Liver (tissue), 9 donors: ENCODE data around the gene CYP2W1. TPM values are rescaled to one million over a fixed set of nuclear protein-coding genes. Genes with fewer than 3 reads are reported as not detected.

ENCODE experiments used
- DNase-seq: peaks from one replicate; pipeline ENCODE4 v3.0.0-alpha.2; 2017; ENCODE audit warnings: low spot score
- H3K27ac ChIP-seq, 2 donors: one replicate each; pipeline ENCODE4 v1.7.0; 2013; ENCODE audit warnings: inconsistent platforms in 2 of 2, low read length in 2 of 2, control low read depth in 1 of 2, low read depth in 1 of 2, mild to moderate bottlenecking in 1 of 2
- H3K27me3 ChIP-seq, 4 donors: one replicate each; pipeline versions ENCODE4 v1.6.1 to v1.7.0; 2013; ENCODE audit warnings: low read length in 3 of 4, inconsistent platforms in 1 of 4, mild to moderate bottlenecking in 1 of 4, moderate library complexity in 1 of 4; ENCODE audit not compliant: control insufficient read depth in 4 of 4, insufficient read depth in 4 of 4
- H3K36me3 ChIP-seq, 4 donors: one replicate each; pipeline versions ENCODE4 v1.6.1 to v1.7.0; 2013; ENCODE audit warnings: low read length in 3 of 4, mild to moderate bottlenecking in 3 of 4, low read depth in 1 of 4, moderate library complexity in 1 of 4; ENCODE audit not compliant: control insufficient read depth in 4 of 4, insufficient read depth in 3 of 4
- H3K4me1 ChIP-seq, 4 donors: one replicate each; pipeline versions ENCODE4 v1.6.1 to v1.7.0; 2013; ENCODE audit warnings: low read length in 3 of 4, mild to moderate bottlenecking in 3 of 4, moderate library complexity in 1 of 4; ENCODE audit not compliant: control insufficient read depth in 4 of 4, insufficient read depth in 4 of 4
- H3K4me3 ChIP-seq, 3 donors: one replicate each; pipeline versions ENCODE4 v1.6.1 to v1.7.0; 2013; ENCODE audit warnings: low read length in 3 of 3, control low read depth in 1 of 3, low read depth in 1 of 3, mild to moderate bottlenecking in 1 of 3
- H3K9ac ChIP-seq, 2 donors: one replicate each; pipeline ENCODE4 v1.7.0; 2013; ENCODE audit warnings: low read length in 2 of 2, mild to moderate bottlenecking in 2 of 2, moderate library complexity in 2 of 2, control low read depth in 1 of 2, low read depth in 1 of 2
- H3K9me3 ChIP-seq, 4 donors: one replicate each; pipeline versions ENCODE4 v1.6.1 to v1.7.0; 2013; ENCODE audit warnings: low read length in 3 of 4; ENCODE audit not compliant: control insufficient read depth in 4 of 4
- ATF3 ChIP-seq: IDR thresholded peaks from 2 replicates; pipeline ENCODE4 v1.6.1; 2016; ENCODE audit warnings: antibody characterized with exemption
- EGR1 ChIP-seq, 2 donors: IDR thresholded peaks; 2 replicates each; pipeline ENCODE4 v1.6.1; 2016 to 2018; ENCODE audit warnings: antibody characterized with exemption in 2 of 2, low read depth in 2 of 2
- FOXA1 ChIP-seq: IDR thresholded peaks from 2 replicates; pipeline ENCODE4 v1.6.1; 2016; ENCODE audit warnings: antibody characterized with exemption
- FOXA2 ChIP-seq: IDR thresholded peaks from 2 replicates; pipeline ENCODE4 v1.6.1; 2016; ENCODE audit warnings: antibody characterized with exemption
- GABPA ChIP-seq, 2 donors: IDR thresholded peaks in 1 of 2; conservative IDR thresholded peaks in 1 of 2; 2 replicates each; pipeline ENCODE4 v1.6.1; 2016; ENCODE audit warnings: antibody characterized with exemption in 2 of 2, mild to moderate bottlenecking in 1 of 2, moderate library complexity in 1 of 2
- HNF4A ChIP-seq, 2 donors: conservative IDR thresholded peaks; 2 replicates each; pipeline ENCODE4 v1.6.1; 2016; ENCODE audit warnings: antibody characterized with exemption in 2 of 2, mild to moderate bottlenecking in 2 of 2
- HNF4G ChIP-seq: IDR thresholded peaks from 2 replicates; pipeline ENCODE4 v1.6.1; 2016; ENCODE audit warnings: antibody characterized with exemption
- JUND ChIP-seq, 2 donors: IDR thresholded peaks; 2 replicates each; pipeline ENCODE4 v1.6.1; 2016; ENCODE audit warnings: antibody characterized with exemption in 2 of 2
- NR2F2 ChIP-seq: IDR thresholded peaks from 2 replicates; pipeline ENCODE4 v1.6.1; 2016; ENCODE audit warnings: antibody characterized with exemption
- RAD21 ChIP-seq, 2 donors: IDR thresholded peaks; 2 replicates each; pipeline ENCODE4 v1.6.1; 2016; ENCODE audit warnings: antibody characterized with exemption in 2 of 2, mild to moderate bottlenecking in 2 of 2
- REST ChIP-seq: IDR thresholded peaks from 2 replicates; pipeline ENCODE4 v1.6.1; 2016; ENCODE audit warnings: antibody characterized with exemption, mild to moderate bottlenecking
- RXRA ChIP-seq, 2 donors: IDR thresholded peaks; 2 replicates each; pipeline ENCODE4 v1.6.1; 2017 to 2018; ENCODE audit warnings: antibody characterized with exemption in 2 of 2, mild to moderate bottlenecking in 1 of 2
- SP1 ChIP-seq: IDR thresholded peaks from 2 replicates; pipeline ENCODE4 v1.6.1; 2018; ENCODE audit warnings: antibody characterized with exemption, mild to moderate bottlenecking
- TAF1 ChIP-seq: conservative IDR thresholded peaks from 2 replicates; pipeline ENCODE4 v1.6.1; 2016; ENCODE audit warnings: antibody characterized with exemption, mild to moderate bottlenecking
- YY1 ChIP-seq: IDR thresholded peaks from 2 replicates; pipeline ENCODE4 v1.6.1; 2016; ENCODE audit warnings: antibody characterized with exemption, mild to moderate bottlenecking
- WGBS: extraction: QIAGEN DNeasy Blood & Tissue Kit; methylation state at CpG from one replicate; pipeline ENCODE4 v1.1.7; 2013; 5-methylcytosine and 5-hydroxymethylcytosine counted together
- polyA plus RNA-seq, 2 donors: library from polyadenylated mRNA; stranded (reverse) in 1 of 2; unstranded in 1 of 2; fragments of 200-250 nt in 1 of 2; fragments of >200 nt in 1 of 2; fragmentation: Nextera tagmentation in 1 of 2; extraction: Ambion mirVana in 1 of 2; gene quantifications; one replicate each; pipeline versions ENCODE4 v1.2.1 to v1.2.3, GENCODE V29; 2013 to 2015
- total RNA-seq, 2 donors: library from RNA; depleted of rRNA; stranded (reverse); fragments of >200 nt; gene quantifications; one replicate each; pipeline ENCODE4 v1.2.3, GENCODE V29; 2014
- TF ChIP-seq, protein P1 (sequence below): IDR thresholded peaks from 2 replicates; pipeline ENCODE4 v1.6.1; 2016; ENCODE audit warnings: antibody characterized with exemption
- TF ChIP-seq, protein P2 (sequence below): fragments of 150-350 bp; IDR thresholded peaks from 2 replicates; pipeline ENCODE4 v1.5.1; 2017; ENCODE audit warnings: improper control_type of control experiment, low read depth, low read length; ENCODE audit not compliant: missing input control
- TF ChIP-seq, protein P3 (sequence below): IDR thresholded peaks from 2 replicates; pipeline ENCODE4 v1.6.1; 2016; ENCODE audit warnings: antibody characterized with exemption
- donor health status: healthy.
- donor health status: healthy.
- donor health status: healthy.
- donor health status: healthy.
- donor health status: healthy.

Gene CYP2W1
- total and polyA plus RNA-seq, 4 donors = 0.28 TPM; not detected in 3

- TF ChIP-seq, protein P1, sequence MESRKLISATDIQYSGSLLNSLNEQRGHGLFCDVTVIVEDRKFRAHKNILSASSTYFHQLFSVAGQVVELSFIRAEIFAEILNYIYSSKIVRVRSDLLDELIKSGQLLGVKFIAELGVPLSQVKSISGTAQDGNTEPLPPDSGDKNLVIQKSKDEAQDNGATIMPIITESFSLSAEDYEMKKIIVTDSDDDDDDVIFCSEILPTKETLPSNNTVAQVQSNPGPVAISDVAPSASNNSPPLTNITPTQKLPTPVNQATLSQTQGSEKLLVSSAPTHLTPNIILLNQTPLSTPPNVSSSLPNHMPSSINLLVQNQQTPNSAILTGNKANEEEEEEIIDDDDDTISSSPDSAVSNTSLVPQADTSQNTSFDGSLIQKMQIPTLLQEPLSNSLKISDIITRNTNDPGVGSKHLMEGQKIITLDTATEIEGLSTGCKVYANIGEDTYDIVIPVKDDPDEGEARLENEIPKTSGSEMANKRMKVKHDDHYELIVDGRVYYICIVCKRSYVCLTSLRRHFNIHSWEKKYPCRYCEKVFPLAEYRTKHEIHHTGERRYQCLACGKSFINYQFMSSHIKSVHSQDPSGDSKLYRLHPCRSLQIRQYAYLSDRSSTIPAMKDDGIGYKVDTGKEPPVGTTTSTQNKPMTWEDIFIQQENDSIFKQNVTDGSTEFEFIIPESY = no peak
- TF ChIP-seq REST (no peak), YY1 (no peak), TAF1 (no peak)
Observed at GRCh38 chr7:976901-977325, 6.1 kb upstream of the CYP2W1 start (continued).

- no peaks in the 10 kb centered on the region for H3K9me3 ChIP-seq
- H3K4me1 ChIP-seq = peaks cover 11 to 41% (median 19%) of the 10 kb centered on the region in 4 donors
- 39% methylated on average over 19 of the region's 19 CpGs for WGBS
- no peak overlapping the region for H3K4me3 ChIP-seq
- no peak for TF ChIP-seq EGR1 (IDR thresholded peaks at IDR 0.05; ENCODE audit: low read depth in 2 of 2)
- TF ChIP-seq REST = no peak
- no peak for TF ChIP-seq HNF4G
- peak; percentile 58 for TF ChIP-seq YY1
- peak; percentile 35 to 54 for TF ChIP-seq RXRA (IDR thresholded peaks at IDR 0.05)
- TF ChIP-seq TAF1 = peak; percentile 74
- TF ChIP-seq, protein P1 = no peak
- TF ChIP-seq GABPA (IDR thresholded peaks at IDR 0.05 in 1 of 2, conservative IDR thresholded peaks at IDR 0.05 in 1 of 2) = no peak
- TF ChIP-seq, protein P2, sequence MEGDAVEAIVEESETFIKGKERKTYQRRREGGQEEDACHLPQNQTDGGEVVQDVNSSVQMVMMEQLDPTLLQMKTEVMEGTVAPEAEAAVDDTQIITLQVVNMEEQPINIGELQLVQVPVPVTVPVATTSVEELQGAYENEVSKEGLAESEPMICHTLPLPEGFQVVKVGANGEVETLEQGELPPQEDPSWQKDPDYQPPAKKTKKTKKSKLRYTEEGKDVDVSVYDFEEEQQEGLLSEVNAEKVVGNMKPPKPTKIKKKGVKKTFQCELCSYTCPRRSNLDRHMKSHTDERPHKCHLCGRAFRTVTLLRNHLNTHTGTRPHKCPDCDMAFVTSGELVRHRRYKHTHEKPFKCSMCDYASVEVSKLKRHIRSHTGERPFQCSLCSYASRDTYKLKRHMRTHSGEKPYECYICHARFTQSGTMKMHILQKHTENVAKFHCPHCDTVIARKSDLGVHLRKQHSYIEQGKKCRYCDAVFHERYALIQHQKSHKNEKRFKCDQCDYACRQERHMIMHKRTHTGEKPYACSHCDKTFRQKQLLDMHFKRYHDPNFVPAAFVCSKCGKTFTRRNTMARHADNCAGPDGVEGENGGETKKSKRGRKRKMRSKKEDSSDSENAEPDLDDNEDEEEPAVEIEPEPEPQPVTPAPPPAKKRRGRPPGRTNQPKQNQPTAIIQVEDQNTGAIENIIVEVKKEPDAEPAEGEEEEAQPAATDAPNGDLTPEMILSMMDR = no peak
- no peak for TF ChIP-seq FOXA2
- peak; percentile 9 for TF ChIP-seq NR2F2
- no peak for TF ChIP-seq JUND (IDR thresholded peaks at IDR 0.05)
- peak; percentile 74 for TF ChIP-seq SP1
- TF ChIP-seq RAD21 (IDR thresholded peaks at IDR 0.05) = no peak
- TF ChIP-seq, protein P3, sequence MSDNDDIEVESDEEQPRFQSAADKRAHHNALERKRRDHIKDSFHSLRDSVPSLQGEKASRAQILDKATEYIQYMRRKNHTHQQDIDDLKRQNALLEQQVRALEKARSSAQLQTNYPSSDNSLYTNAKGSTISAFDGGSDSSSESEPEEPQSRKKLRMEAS = no peak
- TF ChIP-seq HNF4A (conservative IDR thresholded peaks at IDR 0.05) = peak; percentile 64 to 74
- TF ChIP-seq FOXA1 = no peak
- TF ChIP-seq ATF3 = no peak
- DNase-seq = no peak
- peak overlapping the region; percentile 76 to 79 for H3K27ac ChIP-seq
- peaks cover under 1 to 4% (median 4%) of the 10 kb centered on the region in 4 donors for H3K36me3 ChIP-seq
- no peak overlapping the region for H3K9ac ChIP-seq
- no peaks in the 10 kb centered on the region for H3K27me3 ChIP-seq
Observed at GRCh38 chr7:977326-978048, 5.5 kb upstream of the CYP2W1 start.
